MM.1S (cell line): Measurements from ENCODE around the gene SFTPB.

ENCODE experiments used
- EZH2 ChIP-seq: fragments of 300-600 bp; sonication (generic); optimal IDR thresholded peaks from 2 replicates; pipeline ENCODE3; 2017; ENCODE audit warnings: low read depth, mild to moderate bottlenecking, antibody characterized with exemption, low read length, mixed read lengths
- TF ChIP-seq, protein P1 (sequence below): fragments of 300-600 bp; sonication (generic); IDR thresholded peaks from 2 replicates; pipeline ENCODE4 v1.5.1; 2016; ENCODE audit warnings: antibody characterized with exemption, low read length, mixed read lengths

DNA sequence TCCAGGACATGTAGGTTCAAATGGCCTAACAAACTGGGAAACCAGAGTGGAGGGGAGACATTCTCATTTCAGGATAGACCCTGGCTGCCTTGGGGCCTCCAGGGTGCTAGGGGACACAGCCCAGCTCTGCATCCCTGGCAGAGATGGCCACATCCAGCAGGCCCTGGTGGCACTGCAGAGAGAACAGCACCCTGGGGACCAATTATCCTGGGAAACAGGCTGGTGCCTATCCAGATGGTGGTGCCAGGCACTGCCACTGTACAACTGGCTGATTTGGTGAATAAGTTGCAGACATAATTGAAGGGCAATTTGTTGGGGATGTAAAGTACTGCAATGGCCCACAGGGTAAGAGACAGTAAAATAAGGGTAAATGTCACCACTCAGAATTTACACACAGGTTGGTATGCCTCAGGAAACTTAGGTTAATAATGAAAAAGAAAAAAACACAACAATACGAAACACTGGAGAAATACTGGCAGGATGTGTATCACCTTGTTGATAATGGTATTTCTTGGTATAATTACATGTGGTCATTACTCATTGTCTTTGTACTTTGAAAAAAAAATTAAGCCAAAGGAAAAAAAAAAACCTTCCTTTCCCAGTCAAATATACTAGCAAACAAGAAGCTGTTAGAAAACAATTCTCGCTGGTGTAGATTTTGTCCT is 12.8 kb upstream of the SFTPB start:
- TF ChIP-seq, protein P1, sequence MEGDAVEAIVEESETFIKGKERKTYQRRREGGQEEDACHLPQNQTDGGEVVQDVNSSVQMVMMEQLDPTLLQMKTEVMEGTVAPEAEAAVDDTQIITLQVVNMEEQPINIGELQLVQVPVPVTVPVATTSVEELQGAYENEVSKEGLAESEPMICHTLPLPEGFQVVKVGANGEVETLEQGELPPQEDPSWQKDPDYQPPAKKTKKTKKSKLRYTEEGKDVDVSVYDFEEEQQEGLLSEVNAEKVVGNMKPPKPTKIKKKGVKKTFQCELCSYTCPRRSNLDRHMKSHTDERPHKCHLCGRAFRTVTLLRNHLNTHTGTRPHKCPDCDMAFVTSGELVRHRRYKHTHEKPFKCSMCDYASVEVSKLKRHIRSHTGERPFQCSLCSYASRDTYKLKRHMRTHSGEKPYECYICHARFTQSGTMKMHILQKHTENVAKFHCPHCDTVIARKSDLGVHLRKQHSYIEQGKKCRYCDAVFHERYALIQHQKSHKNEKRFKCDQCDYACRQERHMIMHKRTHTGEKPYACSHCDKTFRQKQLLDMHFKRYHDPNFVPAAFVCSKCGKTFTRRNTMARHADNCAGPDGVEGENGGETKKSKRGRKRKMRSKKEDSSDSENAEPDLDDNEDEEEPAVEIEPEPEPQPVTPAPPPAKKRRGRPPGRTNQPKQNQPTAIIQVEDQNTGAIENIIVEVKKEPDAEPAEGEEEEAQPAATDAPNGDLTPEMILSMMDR = no peak
- TF ChIP-seq EZH2 = no peak
